Measurements from ENCODE around the gene SYNPO2.

SYNPO2 gene

DNA sequence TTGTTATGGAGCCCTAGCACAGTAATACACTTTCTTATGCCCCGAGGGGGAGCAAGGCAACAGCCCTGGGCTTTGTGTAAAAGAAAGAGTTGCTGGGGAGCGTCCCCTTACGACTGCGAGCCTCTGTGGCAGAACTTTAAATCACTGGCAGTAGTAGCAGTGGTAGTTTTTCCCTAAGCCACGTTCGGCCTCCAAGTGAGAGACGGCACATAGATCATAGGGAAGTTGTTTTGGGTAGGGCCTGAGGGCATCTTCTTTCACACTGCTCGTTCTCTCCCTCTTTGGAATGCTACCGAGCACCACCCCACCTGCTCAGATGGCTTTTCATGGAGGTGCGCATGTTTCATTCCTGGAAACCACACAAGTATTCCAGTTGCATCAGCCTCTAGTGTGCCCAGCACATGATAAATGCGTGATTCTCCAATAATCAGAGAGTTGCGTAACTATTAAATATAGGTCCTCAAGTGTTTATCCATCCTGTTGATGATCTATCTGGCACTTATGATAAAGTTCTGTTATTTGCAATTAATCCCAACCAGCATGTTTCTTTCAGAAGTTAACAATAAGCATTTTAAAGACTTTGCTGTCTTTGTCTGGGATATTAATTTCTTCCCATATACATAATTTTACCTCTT is 7.0 kb upstream of the SYNPO2 start:
- no peak for DNase-seq (ENCODE audit: low read depth in 1 of 2, low spot score in 1 of 2)

DNA sequence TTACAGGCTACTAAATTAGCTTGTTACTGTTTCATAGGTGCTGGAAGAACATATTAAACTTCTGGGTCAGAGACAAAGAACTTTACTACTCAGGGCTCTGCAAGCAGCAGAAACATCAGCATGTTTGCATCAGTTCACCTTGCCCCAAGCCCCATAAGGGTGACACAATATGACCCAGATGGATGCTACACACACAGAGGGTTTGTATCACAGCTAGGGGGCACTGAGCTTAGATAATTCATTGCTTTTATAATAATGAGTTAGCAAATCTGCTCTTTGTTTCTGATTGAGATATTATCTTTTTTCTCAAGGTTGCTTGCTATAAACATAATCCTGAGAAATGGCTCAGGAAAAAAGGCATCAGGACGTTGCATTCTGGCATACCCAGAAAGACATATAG is 4.8 kb upstream of the SYNPO2 start:
- no peak for DNase-seq (ENCODE audit: low read depth in 1 of 2, low spot score in 1 of 2)

DNA sequence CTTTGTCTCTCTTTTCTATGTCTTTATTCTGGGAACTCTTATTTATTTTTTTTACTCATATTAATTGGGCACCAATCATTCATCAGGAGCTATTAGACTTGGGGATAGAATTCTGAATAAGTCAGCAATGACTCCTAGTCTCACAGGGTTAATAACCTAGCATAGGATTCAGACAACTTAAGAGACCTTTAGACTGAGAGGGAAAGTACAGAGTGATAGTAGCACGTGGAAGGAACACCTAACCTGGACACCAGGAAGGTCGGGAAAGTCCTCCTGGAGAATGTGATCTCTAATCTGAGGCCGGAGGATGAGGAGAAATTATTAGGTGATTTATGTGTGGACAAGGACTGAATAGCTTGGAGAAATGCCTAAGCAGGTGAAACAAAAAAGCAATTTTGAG is 3.9 kb upstream of the SYNPO2 start:
- no peak for DNase-seq (ENCODE audit: low read depth in 1 of 2, low spot score in 1 of 2)

DNA sequence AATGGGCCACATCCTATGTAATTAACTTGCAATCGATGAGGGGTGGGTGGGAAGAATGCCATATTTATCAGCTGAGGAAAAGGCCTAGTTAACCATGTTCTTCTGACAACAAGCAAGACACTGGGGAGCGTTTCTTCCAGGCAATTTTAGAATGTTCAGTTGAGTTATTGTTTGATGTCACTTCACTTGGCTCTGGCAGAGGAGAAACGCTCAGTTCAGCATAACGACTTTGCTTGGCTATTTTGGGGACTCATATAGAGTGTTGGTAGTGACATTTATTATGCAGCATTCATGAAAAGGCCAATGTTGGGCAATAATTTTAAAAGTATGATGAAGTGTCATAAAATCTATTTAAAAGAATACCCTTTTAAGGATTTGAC is 648 bp downstream of the SYNPO2 start:
- no peak for DNase-seq (ENCODE audit: low read depth in 1 of 2, low spot score in 1 of 2)

DNA sequence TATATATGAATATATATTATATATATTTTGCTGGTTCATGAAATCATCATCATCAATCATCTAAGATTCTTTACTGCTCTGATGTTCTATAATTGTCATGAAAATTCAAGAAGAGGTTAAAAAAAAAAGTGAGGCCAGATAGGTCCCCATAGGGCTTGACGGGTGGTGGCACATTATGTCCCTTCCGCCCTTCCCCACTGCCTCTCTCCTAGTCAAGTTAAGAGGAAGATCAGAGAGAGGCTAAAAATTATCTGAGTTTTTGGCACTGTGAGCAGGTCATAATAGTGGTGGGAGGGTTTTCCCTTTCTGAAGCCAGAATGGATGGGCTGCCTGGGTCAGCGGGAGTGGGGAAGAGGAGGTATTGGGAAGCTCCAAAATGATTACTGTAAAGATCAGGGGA is 5.4 kb downstream of the SYNPO2 start:
- DNase-seq (ENCODE audit: low read depth in 1 of 2, low spot score in 1 of 2) = no peak

DNA sequence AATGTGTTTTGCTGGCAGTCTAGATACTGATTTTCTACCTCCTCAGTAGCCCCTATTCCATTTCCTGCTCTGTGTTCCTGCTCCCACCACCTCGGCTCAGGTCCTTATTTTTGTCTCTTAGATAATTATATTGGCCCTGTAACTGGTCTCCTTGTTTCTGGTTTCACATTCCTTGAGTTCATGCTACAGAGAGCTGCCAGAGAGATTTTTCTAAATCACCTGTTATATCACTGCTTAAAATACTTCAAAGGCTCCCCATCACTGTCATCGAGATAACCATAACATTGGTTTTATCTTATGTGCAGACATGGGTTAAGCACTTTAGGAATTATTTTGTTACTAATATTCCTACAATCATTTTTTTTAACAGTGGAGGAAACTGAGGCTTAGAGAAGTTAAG is 9.6 kb downstream of the SYNPO2 start:
- DNase-seq (ENCODE audit: low read depth in 1 of 2, low spot score in 1 of 2) = no peak

DNA sequence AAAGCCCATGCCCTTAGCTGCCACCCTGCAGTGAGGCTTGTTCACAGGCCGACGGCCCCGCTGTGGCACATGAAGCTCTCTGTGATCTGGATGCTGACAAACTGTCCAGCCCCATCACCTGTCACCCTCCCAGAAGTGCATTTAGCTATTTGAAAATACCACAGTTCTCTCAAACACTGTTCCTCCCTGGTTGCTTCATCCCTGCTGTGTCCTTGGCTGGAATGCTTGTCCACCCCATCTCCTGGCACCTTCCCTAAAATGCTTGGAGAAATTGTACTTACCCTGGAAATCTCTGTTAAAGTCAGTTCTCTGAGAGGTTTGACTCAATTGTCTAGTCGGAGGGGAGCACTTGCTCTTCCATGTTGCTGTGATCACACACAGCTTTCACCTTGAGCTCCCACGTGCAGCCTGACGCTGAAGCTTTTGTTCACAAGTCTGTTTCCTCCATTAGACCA is 10.1 kb downstream of the SYNPO2 start:
- no peak for DNase-seq (ENCODE audit: low read depth in 1 of 2, low spot score in 1 of 2)

DNA sequence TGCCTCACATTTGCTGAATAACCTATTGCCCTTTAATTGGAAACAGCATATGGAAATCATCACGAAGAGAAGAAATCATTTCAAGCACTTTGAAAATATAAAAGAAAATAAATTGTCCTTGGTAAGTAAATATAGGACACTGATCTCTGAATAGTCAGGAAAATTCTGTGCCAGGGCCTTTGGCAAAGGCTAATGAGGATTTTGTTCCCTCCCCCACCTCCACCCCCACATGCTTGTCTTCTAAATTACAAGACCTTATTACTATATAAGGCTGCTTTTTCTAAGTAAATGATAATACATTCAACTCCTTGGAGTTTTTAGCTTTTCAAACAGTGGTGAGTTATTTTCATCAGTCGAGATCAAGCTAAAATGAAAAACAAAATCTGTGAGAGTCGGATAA is 15.8 kb downstream of the SYNPO2 start:
- DNase-seq (ENCODE audit: low read depth in 1 of 2, low spot score in 1 of 2) = no peak

DNA sequence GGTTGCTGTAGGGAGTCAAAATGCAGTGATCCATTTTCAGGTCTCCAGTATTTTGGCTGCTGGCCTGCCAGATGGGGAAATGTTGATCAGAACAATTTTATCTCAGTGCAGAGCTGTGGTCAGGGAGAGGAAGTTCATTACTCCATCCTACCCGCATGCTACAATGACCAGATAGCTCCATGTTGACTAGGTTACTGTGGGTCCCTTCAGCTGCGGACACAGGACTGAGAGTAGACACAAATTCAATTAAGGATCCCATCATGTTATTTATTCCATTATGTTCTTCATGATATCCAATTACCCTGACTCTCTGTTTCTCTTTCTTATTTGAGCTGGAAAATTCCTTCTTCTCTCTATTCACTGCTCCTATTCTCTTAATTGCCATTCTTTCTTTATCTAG is 16.3 kb downstream of the SYNPO2 start:
- DNase-seq (ENCODE audit: low read depth in 1 of 2, low spot score in 1 of 2) = no peak

DNA sequence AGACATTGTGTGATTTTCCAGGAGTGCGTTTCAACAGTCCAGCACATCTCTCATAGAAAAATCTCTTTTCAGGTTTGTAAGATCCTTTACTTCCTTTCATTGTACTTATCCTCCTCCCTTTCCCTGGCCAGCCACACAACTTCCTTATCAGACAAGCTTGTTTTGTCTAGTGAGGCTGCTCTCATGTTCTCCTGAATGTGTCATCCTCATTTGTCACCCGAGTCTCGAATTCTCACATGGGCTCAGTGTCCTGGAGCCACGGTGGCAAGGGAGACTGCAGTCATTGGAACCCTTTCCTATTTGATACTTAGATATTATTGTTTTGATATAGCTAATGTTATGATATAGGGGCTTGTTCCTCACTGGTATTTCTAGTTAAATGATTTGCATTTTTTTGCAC is 16.9 kb downstream of the SYNPO2 start:
- DNase-seq (ENCODE audit: low read depth in 1 of 2, low spot score in 1 of 2) = no peak

DNA sequence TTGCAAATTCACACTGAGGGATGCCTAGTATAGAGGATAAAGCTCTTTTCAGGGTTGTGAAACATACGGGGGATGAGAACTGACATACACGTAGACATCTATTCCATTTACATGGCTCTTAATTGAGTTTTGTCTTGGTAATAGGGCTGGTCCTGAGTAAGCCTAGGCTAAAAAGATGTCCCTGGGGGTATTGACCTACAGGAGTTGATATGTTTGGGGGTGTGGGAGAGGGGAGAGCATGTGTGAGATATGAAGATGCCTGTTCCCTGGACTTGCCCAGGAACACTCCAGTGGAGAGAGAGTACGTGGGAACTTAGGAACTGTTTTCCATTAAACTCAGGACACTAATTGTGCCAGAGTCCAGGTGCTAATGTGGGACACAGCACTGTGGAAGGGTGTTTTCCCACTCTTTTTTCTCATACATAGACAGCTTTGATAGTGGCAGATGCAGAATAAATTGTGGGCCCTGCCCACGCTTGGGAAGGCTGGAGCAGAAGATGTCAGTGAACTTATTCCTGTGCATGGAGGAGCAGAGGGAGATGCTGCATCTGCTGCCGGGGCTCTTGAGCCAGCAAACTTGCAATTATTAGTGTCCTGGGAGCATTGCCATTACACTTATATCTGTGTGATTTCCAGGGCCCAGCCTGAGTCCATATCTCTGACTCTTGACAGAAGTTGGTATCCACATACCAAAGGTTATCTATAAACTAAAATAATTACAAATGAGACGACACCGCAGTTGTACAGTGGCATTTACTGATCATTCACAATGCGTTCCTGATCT is 20.7 kb downstream of the SYNPO2 start:
- no peak for DNase-seq (ENCODE audit: low read depth in 1 of 2, low spot score in 1 of 2)

DNA sequence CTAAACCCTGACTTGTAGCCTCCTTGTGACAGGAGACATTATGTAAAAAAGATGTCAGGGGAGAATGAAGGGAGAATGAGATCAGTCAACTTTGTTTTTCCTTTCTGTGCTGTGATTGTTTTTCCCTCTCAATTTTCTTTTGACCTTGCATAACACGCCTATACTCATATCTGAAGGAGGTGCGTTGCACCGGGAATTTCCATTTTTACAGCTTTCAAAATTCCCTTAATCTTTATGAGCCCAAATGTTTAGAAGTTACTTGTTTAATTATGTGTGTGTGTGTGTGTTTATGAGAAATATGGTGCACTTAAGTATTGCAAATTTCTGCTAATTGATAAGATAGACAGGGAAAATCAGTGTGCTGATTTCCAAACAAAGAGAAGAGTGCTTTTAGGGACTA is 21.6 kb downstream of the SYNPO2 start:
- DNase-seq (ENCODE audit: low read depth in 1 of 2, low spot score in 1 of 2) = no peak

DNA sequence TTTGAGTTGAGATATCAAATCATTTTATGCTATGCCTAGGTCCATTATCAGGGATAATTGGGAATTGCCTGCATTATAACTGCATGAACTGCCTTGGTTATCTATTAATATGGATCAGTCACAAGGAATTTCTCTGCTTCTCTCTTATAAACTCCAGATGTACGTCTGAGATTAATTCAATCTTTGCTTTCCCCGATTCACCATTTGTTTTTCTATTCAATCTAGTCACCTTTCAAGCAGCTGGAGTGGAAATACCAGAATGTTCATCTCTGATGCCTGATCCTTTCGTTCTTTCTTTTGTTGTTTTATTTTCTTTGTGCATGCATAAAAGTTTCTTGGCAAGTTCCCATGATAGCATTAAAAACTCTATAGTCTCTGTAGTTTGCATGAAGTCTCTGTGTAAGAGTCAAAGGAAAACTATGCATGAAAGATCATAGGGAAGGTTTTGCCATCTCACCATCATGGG is 22.6 kb downstream of the SYNPO2 start:
- no peak for DNase-seq (ENCODE audit: low read depth in 1 of 2, low spot score in 1 of 2)

DNA sequence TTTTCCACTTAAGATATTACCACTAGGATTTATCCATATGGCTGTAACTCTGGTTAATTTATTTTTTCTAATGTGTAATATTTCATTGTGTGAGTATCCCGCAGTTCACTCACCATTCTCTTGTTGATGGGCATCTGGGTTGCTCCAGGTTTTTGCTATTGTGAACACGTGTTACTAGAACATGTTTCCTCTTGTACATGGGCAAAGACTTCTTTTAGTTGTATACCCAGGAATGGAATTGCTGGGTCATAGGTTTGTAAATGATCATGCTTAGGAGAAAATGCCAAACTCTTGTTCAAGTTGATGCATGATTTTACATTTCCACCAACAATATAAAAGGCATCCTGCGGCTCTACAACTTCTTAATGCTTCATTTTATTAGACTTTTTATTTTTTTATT is 26.8 kb downstream of the SYNPO2 start:
- DNase-seq (ENCODE audit: low read depth in 1 of 2, low spot score in 1 of 2) = no peak

DNA sequence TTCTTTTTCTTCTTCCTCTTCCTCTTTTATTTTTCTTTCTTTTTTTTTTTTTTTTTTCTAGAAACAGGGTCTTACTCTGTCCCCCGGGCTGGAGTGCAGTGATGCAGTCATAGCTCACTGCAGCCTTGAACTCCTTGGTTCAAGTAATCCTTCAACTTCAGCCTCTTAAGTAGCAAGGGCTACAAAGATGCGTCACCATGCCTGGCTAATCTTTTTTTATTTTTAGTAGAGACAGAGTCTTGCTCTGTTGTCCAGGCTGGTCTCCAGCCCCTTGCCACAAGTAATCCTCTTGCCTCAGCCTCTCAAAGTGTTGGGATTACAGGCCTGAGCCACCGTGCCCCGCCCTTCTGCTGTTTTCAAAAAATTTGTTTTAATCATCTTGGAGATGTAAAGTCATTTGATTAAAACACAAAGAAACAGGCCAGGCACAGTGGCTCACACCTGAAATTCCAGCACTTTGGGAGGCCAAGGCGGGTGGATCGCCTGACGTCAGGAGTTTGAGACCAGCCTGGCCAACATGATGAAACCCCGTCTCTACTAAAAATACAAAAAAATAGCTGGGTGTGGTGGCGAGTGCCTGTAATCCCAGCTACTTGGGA is 28.1 kb downstream of the SYNPO2 start:
- DNase-seq (ENCODE audit: low read depth in 1 of 2, low spot score in 1 of 2) = no peak

DNA sequence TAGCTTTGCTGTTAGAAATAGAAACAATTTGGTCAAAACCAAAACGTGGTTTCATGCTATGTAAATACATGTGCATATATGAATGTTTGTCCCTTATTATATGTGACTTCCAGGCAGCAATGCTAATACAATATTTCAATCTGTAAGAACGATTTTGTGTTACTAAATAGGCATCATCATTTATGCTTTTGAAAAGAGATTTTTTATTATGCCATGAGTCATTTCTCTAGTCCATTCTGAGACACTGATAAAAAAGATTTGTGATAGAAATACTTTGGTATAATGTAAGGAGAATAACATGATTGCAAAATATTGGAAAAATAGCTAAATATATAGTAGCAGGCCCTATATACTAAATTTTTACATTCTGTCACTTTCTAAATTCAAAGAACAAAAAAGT is 28.9 kb downstream of the SYNPO2 start:
- DNase-seq (ENCODE audit: low read depth in 1 of 2, low spot score in 1 of 2) = no peak

DNA sequence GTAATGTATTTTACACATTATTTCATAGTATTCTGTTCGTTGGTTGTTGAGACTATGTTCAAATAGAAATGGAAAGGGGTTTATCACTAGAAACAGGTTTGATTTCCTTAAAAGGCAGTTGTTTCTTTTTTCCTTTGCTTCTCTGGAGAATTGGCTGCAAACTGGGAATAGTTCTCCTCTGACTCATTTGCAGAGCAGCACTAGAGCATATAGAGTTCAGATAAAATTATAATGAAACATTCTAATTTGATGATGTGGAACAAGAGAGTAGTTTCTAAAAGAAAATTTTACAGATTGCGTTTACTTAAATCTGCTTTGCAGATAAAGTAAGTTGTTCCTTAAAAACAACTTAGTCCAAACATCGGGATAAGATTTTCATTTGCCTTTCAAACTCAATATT is 29.7 kb downstream of the SYNPO2 start:
- DNase-seq (ENCODE audit: low read depth in 1 of 2, low spot score in 1 of 2) = no peak

DNA sequence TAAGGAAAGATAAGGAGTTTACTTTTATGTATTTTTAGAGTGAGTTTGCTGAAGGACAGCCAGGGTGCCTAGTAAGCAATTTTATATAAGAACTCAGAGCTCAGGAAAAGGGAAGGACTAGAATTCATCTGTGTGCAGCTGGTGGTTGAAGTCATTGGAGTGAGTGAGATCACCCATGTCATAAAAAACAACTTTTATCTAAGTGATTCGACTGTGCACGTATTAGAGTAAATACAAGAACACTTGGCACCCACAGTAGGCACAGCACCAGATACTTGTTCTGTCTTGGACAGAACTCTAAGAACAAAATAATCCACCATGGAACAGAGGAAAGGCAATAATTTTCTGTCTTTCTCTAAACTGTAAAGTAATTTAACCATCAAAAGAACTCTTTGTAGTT is 31.6 kb downstream of the SYNPO2 start:
- DNase-seq (ENCODE audit: low read depth in 1 of 2, low spot score in 1 of 2) = no peak

DNA sequence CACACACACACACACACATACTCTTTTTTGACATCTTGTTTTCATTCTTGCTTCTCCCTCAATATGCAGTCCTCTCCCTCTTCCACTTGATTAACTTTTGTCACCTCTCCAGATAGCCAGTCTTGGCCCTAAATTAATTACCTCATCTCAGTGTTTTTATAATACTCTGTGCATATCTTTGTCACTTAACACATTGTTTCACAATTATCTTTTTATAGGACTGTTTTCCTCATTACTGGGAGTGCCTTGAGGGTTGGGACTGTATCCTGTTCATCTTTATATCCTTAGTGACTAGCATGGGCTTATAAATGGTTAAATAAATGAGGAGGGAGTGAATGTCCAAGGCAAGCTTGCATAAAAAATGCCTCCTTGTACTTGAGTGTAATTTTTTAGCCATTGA is 33.1 kb downstream of the SYNPO2 start:
- DNase-seq (ENCODE audit: low read depth in 1 of 2, low spot score in 1 of 2) = no peak

DNA sequence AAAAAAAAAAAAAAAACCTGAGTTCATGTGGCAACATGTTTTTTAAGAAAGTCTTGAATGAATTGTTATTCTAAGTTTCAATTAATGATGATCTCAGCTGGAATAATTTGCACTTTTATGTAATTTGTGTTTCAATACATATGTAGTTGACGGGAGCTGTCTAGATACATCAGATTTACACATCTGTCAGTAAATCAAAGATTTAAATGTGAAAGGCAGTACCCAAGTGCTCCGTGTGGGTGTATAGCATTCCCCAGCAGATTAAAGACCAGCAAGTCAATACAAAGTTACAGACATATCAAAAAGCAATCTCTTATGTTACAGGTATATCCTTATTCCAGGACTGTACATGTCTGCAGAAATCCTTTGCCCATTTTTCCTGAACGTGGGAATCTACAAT is 35.2 kb downstream of the SYNPO2 start:
- no peak for DNase-seq (ENCODE audit: low read depth in 1 of 2, low spot score in 1 of 2)

DNA sequence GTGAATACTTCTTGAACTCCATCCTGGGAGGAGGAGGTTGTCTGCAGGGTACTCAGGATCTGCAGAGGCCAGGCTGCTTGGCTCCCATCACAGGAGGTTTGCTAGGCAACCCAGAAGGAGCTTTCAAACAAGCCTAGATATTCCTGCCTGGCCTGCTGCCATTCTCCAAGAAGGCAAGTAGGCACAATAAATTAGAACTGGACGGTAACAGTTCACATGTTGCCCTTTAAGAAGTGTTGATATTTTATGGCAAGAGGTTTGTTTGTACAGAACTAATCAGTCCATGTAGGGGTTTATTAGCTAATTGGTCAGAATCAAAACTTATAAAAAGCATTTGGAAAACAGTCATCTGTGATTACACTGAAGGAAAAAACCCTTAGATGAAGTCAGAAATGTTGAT is 39.3 kb downstream of the SYNPO2 start:
- no peak for DNase-seq (ENCODE audit: low read depth in 1 of 2, low spot score in 1 of 2)

DNA sequence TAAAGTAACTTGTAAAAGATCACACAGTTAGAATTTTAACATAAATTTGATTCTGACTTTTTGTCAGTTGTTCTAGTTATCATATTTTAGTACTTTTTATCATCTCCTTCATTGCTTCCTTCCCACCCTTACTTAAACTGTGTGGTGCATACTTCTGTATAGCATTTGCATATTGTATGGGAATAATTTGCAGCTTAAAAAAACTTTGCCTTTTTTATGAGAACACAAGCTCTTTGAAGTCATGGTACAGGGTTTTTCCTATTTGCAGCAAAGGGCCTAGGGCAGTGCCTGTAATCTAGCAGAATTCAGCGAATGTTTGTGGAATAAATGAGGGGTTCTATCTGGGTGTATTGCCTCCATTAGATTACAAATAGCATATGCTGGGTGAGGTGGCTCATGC is 41.6 kb downstream of the SYNPO2 start:
- DNase-seq (ENCODE audit: low read depth in 1 of 2, low spot score in 1 of 2) = no peak

DNA sequence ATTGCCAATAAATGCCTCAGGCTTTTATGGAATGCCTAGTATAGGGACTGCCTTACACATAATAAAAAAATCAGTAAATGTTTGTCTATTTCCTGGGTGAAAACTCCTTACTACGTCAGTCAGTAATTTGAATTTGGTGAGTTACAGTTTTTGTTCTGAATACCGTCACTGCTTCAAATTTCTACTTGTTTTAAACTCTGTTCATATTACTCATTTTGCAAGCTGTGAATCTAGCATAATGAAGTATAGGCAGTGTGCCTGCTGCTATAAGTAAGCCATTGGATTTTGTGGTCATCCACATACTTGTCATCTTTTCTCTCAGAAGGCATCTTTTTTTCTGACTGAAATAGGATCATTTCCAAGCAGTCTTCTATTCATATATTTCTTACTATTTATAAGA is 43.1 kb downstream of the SYNPO2 start:
- DNase-seq (ENCODE audit: low read depth in 1 of 2, low spot score in 1 of 2) = no peak
